ENCODE results near the gene PREB.

DNA sequence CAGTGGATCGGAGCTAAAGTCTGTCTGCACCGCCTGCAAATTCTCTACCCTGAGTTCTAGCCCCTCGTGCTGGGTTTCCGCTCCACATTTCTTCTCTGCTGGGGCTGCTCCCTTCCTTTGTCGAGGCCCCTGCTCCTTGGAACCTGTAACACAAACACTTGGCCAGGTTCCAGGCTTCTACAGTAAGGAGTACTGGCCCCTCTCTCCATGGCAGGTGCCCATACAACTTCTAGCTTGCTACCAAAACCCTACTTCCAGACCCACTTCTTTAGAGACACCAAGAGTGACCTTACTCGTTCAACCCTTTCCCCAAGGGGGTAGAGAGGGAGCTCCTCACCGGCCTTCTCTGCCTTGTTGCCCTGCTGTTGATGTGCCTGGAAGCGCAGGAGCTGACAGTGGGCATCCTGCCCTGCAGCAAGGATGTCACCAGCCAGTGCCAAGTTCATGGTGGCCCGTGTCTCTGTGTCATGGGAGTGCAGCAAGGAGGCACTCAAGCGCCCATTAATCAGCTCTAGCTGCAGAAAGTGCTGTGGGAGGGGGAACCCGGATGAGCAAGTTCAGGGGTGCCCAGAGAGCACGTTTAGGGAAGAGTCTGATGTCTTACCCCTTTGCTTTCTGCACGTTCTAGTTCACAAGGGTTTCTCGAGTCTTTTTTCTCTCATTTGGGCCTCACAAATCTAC is 1.1 kb downstream of the PREB start:
- TF ChIP-seq EP300 (IDR thresholded peaks at IDR 0.05; ENCODE audit: borderline replicate concordance), result no peak
- TF ChIP-seq RAD21 (IDR thresholded peaks at IDR 0.05; ENCODE audit: low read depth), result no peak

Data from Ishikawa (cell line).